GM21528 (cell line): Measurements from ENCODE around the gene ABHD16A.

Experiments
- ATAC-seq: cut with Tn5 transposase; IDR thresholded peaks from one replicate; pipeline ENCODE4 v1.9.1; 2021; ENCODE audit warnings: mild to moderate bottlenecking, moderate library complexity; ENCODE audit not compliant: unreplicated experiment, low FRiP score

The ABHD16A gene

DNA sequence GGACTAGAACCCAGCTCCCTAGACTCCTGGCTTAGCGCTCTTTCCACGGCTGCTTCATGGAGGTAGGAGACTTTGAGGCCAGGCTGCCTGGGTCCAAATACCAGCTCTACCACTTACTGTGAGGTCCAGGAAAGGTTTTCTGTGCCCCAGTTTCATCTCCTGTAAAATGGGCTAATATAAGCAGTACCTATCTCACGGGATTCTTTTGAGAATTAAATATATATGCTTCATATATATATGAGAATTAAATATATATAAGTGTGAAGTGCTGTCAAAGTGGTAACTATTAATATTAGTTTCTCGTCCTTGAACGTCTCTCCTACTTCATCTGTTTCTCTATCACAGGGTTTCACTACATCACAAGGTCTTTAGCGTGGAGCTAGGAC is 12.1 kb downstream of the ABHD16A start:
- no peak for ATAC-seq

DNA sequence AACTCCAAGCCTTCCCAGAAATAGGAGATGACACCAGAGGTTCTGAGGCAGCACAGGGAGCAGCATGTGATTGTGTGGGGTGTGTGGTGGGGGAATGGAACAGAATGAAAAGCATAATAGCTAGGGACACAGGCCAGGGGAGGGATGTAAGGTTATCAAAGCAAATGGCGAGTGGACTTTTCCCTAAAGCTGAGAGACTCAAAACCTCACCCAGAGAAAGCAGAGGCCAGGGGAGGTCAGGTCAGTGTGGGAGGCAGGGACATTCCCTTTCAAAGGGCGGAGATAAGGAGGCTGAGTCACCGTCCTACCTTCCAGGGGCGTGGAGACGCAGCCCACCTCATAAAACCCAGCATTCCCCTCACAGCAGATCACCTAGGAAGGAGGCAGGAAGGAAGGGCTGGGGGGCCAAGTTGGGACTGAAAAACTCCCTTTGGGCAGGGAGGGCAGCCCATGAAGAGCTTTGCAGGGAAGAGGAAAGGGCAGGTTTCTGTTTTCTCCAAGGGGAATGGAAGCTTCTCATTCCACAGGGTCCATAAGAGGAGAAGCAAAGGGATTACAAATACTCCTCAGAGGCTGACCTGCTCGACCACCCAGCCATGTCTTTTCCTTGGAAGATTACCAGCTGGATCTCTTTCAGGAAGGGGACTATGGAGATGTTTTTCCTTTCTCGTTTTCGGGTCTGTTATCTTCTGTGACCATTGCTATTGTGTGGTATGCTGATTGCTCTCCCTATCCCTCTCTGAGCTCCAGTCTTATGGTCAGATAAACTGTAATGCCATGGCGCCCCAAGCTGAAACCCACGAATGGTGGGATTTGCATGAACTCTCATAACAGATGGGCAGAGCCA is 12.7 kb downstream of the ABHD16A start:
- ATAC-seq, result no peak

GRCh38 chr6:31689249-31690110 is 13.6 kb downstream of the ABHD16A start:
- ATAC-seq, result no peak

DNA sequence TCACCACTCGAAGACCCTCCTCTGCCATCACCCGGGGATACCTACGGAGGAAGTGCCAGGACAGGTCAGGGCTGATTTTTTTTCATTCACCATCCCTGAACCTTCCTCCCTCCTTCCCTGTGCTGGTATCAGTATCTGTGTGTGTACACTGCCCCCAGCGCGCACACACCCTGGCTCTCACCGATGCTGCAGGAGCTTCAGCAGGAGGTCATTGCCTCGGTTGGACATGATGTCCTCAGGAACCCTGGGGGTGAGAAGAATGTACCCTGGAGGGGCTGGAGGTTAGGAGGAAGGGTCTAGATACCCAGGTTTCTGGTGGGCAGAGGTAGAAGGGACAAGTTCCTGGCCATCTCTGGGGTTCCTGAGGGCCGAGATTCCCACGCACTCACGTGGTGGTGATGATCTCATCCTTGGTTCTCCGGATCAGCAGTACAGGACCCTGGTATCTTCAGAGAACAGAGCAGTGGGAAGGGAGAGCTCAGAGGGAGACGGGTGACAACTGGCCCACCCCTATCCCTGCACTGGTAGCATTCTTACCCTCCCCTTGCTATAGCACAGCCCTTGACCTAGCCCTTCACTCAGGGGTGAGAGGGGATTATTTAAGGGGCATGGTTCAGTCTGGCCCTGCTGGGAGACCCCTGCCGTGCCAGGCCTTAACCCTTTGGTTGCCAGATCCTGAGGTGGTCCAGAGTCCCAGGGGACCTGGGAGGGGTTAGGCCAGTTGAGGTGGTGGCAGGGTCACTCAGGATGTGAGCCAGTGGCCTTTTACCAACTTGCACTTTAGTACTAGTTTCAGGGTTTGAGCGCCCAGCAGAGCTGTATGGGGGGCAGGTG is 15.0 kb downstream of the ABHD16A start:
- ATAC-seq, result no peak

DNA sequence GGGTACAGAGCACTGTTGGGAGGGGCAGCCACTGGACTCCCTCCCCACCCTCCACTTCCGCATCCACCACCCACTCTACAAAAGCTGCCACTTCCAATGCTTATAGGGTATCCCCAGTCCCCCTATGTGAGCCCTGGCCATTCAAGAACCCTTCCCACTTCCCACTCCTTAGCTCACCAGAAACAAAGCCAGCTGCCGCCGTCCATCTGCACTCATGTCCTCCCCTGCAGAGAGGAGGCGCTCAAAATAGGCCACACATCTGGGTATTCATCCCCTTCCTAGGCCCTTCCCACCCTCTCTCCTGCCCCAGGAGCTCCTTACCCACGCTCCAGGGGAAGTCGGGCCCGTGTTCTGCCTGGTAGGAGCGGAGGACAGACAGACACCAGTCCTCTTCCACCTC is 15.8 kb downstream of the ABHD16A start:
- no peak for ATAC-seq

DNA sequence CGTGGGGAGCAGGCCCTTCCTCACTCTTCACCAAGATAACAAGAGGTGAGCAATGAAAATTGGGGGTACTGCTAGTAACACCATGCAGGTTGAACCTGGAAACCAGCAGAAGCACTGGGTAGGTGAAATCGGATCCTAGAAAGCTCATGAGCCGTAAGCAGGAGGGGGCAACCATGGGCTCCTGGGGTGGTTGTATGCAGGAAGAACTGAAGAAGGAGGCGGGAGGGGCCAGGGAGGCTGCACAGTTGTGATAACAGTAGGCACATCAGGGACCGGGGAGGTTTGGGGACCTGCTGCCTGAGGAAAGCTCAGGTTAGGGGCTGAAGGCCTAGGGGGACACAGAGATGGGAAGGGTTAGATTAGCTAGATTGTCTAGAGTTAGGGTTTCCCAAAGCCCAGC is 16.6 kb downstream of the ABHD16A start:
- no peak for ATAC-seq

DNA sequence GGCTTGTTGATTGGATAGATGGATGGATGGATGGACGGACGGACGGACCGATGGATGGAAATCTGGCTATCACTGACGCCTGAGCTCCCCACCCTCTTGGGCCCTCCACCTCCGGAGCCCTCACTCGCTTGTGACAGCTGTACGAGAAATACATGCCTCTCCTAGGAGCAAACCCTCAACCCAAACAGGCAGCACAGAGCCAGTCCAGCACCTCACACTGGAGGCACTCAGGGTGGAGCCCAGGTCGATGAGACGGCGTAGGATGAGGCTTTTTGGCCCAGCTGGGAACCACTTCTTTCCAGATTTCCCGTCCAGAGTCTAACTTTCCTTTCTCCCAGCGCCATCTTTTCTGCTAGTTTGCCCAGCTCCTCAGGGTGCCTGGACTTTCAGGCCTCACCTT is 19.5 kb downstream of the ABHD16A start:
- ATAC-seq, result no peak

GRCh38 chr6:31681135-31681671 is 21.9 kb downstream of the ABHD16A start:
- ATAC-seq, result no peak

DNA sequence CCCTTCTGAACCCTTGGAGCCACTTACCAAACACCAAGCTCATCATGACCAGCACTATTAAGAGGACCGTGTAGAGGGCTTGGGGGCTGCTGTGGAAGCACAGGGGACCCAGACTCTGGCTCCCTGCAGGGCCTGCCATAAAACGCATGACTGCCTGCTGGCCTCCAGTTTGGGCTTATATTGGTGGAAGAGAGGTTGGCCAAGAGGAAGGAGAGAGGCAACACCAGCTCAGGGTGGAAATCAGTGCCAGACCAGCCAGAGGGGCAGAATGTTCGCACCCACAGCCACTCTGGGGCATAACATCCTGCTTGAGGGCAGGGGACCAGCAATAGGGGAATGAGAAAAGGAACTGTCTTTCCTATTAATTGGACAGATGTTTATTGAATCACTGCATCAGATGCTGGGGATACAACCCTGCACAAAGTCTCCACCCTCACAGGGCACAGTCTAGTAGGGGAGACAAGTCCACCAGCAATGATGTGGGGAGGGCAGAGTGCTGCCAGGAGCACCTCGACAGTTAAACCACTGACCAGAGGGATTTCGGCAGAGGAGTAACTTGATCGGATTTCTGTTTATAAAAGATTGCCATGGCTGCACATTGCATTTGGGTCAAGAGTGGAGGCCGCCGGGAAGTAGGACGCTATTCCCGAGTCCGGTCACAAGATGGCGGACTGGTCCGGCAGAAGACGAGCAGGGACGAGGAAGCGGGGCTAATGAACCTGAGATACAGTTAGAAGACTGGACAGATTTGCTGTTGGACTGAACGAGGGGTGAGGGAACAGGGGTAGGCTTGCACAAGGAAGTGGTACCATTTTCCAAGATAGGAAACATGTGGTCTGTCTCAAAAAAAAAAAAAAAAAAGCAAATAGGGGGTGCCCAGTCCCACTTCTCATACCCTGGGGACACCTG is 22.6 kb downstream of the ABHD16A start, which contains the start of gene LY6G5C:
Gene LY6G5C, minus strand, starts transcription at position 842 of the 909 bp plus-strand sequence. Its CDS starts 694 bp downstream, at position 148.
- ATAC-seq, result no peak

GRCh38 chr6:31677955-31678354 is 25.2 kb downstream of the ABHD16A start:
- no peak for ATAC-seq

- no peak for ATAC-seq
Observed at GRCh38 chr6:31676904-31677303, 26.2 kb downstream of the ABHD16A start.

DNA sequence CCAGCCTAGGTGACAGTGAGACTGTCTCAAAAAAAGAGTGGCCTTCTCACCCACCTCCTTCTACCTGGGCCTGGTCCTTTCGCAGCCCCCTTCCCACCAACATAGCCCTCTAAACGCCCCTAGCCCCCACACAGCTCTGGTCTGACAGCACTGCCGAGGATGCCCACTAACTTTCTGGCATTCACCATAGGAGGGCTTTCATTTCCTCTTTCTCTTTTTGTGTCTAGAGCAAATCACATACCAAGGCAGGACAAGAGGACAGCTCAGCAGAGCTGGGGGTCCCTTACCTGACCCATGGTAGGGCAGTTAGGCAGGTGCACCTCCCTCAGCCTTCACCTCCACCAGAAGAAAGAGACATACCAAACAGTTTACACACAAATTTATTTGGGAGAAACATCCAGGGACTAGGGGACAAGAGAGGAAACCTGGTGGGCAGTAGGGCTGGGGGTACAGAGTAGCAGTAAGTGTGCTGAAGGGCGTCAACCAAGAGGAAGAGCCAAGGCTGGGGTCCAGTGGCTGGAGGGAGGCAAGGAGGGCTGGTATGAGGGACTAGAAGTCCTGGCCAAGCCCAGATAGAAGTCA is 26.7 kb downstream of the ABHD16A start:
- ATAC-seq, result no peak

GRCh38 chr6:31669676-31670075 is 33.4 kb downstream of the ABHD16A start, which contains the start of gene LY6G5B:
LY6G5B (plus strand) TSS chr6:31669976; CDS start chr6:31670951, 975 bp downstream.
- ATAC-seq, result no peak

DNA sequence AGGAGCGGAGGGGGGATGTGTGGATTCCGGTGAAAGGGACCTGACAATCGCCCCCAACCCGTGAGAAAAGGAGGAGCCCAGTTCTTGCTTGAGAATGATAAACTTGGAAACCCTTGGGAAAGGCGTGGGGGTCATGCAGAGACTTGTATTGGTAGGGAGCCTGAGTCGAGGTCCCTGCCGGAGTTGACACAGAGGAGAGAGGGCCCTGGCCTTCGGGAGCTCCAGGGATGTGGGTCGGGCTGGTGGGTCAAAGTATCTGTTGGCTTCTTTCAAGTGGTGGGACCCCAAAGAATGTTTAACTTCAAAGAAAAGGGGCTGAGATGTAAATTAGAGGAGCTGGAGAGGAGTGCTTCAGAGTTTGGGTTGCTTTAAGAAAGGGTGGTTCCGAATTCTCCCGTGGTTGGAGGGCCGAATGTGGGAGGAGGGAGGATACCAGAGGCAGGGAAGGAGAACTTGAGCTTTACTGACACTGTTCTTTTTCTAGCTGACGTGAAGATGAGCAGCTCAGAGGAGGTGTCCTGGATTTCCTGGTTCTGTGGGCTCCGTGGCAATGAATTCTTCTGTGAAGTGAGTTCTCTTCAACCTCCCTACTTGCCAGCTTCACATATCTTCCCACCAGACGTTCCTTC is 36.7 kb downstream of the ABHD16A start:
- ATAC-seq, result no peak

GRCh38 chr6:31665501-31666336 is 37.4 kb downstream of the ABHD16A start, which contains the start of gene CSNK2B:
CSNK2B (plus strand) TSS chr6:31666080; CDS start chr6:31666832, 752 bp downstream.
- peak; percentile 73 for ATAC-seq

DNA sequence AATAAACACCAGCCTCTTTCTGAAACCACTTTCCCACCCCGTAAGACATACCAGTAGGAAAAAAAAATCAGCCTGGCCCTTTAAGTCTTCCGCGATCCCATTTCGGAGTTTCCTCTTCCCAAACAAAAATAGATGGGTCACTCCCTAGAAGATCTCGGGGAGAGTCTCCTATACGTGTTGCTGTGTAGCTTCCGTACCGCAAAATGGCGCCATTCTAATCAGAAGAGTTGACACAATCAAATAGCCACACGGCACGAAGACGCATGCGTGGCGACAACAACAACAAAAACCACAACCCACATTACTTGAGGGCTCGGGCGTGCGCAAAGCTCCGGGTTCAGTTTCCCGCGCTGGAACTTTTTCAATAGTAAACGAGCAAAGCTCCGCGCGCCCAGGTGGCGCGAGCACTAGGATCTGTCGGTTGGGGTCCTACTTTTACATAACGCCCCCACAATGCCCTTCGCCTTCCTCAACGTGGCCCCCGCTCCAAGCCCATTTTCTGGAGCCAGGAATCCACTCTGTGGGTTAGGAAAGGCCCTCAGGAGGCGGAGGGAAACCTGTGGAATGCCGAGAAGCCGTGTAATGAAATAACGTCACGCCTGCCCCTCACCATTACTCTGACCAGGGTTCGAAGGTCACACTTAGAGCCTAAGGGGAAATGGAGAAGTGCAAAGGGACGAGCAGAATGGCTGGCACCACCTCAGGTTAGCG is 38.2 kb downstream of the ABHD16A start, which contains the start of gene GPANK1:
Gene GPANK1, minus strand, starts transcription at position 208 of the 711 bp plus-strand sequence. CDS start 519 bp downstream, outside the sequence.
- peak; percentile 42 for ATAC-seq
